ENCODE measurements around the gene ULBP2.
"Not testable (repeated sequence)": the region's sequence is repeated elsewhere in the genome, so short reads cannot be mapped to it uniquely, and the experiment has no call there.

The ULBP2 gene

DNA sequence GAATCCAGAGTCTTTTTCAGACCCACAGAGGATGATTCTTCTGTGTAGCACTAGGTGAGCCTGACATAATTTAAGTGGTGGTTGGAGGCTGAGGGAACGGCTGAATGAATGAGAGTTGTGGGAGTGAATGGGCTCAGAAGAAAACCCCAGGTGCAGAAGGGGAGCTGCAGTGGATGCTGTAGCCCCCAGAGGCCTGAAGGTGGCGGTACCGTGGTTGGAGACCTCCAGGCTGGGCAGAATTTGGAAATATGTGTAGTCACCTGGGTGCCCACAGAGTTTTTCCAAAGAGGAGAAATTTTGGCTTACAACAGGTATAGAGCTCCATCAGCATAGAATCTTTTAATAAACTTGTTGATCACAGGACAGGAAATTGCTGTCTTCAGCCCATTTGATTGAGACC, 12.4 kb upstream of the ULBP2 start:
- peak; percentile 17 to 22 for DNase-seq

DNA sequence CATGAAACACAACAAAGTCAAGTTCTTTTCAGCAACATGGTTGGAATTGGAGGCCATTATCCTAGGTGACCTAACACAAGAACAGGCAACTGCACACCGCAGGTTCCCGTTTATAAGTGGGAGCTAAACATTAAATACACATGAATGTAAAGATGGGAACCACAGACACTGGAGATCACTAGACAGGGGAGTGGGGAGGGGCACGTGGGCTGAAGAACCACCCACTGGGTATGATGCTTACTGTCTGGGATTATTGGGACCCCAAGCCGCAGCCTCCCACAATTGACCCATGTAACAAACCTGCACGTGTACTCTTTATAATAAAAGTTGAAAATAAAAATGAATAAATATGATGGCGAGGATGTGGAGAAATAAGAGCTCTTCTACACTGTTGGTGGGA, 10.3 kb upstream of the ULBP2 start:
- DNase-seq, result no peak

DNA sequence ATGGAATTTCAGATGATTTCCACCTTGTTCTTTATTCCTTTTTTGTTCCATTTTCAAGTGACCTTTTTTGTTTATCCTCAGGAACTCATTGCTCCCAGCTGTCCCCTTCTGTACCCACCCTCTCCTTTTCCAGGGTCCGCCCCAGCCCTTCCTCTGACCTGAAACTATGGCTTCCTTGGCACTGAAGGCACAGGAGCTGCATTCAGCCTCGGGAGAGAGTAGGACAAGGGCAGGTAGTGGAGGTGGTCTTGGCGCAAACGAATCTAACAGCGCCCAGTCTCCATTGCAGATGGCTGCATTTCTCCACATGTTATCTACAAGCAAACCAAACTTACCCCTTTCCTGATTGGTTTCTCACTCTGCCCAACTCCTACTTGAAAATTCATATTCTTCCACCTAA, 8.8 kb upstream of the ULBP2 start:
- no peak for DNase-seq

DNA sequence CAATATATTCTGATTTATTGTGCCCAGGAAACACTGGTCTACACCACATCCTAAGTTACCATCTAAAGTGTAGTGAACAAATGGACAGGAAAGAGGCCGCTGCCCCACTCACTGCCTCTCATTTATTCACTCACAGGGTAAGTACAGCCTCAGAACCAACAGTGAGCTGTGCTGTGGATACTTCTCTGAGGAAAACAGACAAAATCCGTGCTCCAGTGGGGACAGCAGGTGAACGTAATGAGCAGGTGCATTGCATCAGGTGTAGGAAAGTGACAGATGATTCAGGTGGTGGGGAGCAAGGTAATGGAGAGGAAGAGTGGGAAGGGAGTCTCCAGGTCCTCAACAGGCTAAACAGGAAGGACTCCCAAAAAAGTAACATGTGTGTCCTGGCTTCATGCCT, 8.4 kb upstream of the ULBP2 start:
- no peak for DNase-seq

DNA sequence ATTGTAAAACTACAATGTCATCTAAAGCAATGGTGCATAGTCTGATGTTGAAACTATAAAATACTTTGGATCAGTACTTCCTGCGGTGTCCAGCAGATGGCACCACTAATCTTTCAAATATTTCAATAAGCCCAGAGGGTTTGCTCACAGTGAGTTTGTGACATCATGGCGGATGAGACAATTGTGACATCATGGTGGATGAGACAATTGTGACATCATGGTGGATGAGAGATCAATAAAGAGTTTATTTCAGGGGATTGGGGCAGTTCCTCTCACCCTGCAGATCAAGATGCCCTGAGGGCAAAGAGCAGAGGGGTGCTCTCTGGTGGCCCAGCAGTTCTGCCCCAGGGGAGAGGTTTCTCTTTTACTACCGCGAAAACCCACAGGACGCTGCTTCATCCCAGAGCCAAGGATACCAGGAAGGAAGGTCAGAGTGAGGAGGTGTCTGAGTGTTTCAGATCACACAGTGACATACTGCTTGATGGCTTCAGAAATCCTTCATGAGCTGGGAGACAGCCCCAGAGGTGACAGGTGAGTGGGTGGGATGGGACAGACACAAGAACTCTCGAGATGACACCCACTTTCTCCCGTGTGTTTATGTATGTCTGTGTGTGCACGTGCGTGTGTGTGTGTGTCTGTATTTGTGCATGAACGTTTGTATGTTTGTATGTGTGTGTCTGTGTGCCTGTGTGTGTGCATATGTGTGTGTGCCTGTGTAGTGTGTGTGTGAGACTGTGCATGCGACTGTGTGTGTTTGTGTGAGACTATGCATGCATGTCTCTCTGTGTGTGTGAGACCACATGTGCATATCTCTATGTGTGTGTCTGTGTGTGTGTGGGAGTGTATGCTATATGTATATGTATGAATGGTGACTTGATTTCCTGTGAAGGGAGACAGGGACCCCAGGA, 7.3 kb upstream of the ULBP2 start:
- DNase-seq, result peak; percentile 72 to 75

DNA sequence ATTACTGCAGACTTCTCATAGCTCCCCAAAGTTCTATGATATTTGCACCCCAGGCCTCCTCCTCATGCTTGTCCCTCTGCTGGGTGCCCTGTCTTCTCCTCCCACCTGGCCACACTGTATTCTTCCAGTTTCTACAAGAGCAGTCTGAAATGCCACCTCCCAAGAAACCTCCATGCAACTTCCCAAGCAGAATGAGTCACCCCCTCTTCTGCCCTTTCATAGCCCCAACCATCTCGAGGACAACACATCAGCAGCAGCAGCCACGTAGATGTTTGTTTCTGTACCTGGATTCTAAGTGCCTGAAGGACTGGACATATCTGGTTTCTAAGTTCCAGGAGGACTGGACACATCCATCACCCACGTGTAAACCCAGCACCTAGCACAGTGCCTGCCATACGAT, 6.6 kb upstream of the ULBP2 start:
- DNase-seq, result no peak

DNA sequence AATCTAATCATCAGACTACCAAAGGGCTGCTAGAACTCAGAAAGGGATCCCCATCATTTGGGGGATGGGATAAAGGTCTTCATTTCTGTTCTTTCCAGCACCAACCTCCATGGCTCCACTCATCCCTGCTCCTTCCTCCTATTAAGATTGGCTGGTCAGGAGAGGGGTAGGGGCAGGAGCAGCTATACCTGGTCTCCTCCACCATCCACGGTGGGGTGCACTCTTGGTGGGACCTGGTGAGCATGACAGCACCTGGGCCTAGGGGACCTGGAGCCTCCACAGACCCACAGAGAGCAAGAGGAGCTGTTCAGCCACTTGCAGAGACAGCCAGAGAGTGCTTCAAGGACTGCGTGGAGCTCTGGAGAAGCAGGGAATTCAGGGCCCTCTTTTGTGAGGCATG, 6.1 kb upstream of the ULBP2 start:
- DNase-seq, result no peak

DNA sequence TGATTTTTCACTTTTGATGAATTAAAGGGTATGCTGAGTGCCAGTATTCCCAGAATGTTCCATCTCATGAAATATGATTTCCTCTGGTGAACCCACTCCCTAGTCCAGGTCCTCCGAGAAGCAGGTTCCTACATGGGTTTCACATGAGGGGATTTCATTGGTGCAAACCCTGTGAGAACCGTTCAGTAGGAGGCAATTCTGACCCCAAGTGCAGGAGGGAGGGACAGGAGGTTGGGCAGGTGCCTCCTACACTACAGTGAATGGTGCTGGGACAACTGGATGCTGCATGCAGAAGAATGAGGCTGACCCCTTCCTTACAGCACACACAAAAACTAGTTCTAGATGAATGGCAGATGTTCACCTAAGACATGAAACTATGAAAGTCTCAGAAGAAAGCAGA, 5.1 kb upstream of the ULBP2 start:
- DNase-seq, result no peak

DNA sequence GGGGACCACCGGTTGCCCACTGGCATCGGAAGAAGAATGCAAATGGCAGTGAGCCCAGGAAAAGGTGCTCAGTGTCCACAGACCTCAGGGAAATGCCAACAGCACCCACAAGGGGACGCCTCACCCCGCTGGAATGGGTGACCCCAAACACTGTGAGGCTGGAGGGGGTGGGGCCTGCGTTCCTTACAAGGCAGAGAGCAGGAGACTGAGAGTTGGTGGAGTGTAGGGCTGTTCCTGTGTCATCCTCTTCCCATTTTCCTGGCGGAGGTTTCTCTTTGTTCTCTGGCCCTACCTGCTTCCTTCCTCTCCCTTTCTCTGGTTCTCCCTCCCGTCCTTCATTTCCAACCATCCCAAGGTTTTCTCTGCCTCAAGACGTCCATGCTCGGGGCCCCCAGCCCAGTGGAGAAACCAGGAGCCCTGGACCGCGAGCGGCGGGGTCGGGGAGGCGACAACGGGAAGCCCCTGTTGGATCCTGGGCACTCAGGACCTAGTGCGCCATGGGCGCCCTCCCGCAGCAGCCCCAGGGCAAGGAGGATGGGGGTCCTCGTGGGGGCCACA, 3.7 kb upstream of the ULBP2 start:
- not testable (repeated sequence) for DNase-seq

DNA sequence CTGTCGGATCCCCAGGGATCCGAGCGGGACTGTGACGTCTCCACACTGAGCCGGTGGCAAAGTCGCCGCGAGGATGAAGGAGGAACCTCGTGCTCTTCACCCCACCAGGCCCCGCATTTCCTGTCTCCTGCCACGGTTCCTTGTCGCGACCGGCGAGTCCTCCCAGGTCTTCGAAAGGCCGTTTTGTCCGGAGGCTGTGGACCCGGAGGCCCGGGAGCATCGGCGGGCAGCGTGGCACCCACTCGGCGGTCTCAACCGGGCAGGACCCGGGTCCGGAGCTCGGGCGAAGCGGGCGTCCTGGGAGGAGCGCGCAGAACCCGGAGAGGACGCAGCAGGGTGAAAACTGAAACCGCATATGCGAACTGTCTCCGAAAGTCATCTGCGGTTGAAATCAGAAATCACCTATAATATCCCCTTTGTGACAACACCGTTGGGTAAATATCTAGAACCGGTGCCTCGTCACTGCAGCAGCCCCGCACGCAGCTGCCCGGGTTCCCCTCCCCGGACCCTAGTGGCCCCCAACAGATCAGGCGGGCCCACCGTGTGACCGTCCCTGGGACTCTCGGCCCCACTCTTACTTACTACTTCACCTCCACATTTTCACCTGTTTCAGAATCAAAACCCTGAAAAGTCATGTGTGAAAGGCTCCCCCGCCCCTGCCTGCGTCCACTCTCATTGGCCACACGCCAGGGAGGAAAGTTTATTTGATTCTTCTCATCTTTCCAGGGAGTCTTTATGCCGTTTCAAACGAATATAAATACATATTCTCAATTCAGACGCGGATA, 3.1 kb upstream of the ULBP2 start:
- peak in 1 of 2 experiments; percentile 13 for DNase-seq

DNA sequence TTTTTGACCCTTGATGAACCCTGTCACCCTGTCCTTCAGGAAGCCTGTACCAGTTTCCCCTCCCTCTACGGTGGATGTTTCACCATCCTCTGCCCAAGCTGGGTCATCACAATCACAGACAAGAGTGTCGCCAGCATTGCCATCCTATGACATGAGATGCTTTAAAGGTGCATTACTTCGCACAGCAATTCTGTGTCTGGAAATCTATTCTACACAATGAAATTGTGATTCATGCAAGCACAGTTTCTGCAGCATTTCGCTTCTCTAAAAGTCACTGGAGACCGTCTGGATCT, 2.5 kb upstream of the ULBP2 start:
- no peak for DNase-seq

DNA sequence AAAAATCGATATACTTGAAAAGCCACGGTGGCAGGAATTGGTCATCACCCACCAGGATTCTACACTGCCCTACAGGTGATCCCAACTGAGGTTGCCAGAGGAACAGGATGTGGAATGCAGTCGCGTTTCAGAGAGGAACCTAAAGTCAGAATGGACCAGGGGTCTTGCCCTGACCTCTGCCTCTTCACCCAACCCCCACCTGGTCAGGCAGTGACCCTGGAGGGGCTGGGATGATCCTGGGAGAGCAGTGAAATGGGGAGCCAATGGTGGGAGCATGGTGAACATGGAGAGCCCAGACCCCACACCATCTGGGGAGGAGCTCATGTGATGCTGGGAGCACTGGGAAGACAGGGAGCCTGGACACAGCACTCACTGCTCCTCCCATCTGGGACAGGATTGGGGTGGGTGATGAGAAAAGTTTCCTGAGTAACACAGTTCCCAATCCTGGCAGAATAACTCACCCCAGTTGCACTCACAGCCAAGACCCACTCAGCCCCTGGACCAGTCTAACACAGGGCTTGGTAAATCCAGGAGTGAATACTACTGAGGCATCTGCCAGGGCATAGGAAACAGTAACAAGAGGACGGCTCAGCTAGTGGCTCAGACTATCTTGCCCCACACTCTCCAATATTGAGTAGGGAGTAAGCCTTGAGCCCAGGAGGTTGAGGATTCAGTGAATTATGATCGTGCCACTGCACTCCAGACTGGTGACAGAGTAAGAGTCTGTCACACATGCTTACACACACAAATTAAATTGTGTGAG, 1.7 kb upstream of the ULBP2 start:
- no peak for DNase-seq

DNA sequence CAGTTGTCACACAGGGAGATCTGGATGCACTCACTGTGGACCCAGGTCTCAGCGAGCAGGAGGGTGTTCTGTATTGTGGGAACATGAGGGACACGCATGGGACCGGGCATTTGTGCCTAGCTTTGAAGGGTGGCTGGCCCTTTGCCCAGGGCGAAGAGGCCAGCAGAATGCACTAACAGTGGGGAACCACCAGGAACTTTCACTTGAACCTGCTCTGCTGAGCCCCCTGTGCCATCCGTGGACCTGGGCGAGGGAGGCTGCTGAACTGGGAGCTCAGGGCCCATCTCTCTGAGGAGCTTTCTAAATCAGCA, 1.2 kb upstream of the ULBP2 start:
- no peak for DNase-seq

DNA sequence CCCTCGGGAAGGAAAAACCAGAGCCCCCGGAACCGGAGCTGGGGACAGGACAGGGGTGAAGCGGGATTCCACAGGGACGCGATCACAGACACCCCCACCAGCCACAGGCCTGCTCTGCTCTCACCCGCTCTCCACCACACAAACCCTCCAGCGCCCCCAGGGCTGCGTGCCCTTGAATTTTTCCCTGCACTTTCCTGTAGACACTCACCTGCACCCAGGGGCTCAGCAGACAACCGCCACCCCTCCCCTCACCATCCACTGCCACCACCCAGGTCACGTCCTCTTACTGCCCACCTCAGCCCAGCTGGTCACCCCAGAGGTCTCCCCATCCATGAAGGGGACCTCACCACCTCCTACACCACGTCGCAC, 631 bp downstream of the ULBP2 start:
- no peak for DNase-seq

DNA sequence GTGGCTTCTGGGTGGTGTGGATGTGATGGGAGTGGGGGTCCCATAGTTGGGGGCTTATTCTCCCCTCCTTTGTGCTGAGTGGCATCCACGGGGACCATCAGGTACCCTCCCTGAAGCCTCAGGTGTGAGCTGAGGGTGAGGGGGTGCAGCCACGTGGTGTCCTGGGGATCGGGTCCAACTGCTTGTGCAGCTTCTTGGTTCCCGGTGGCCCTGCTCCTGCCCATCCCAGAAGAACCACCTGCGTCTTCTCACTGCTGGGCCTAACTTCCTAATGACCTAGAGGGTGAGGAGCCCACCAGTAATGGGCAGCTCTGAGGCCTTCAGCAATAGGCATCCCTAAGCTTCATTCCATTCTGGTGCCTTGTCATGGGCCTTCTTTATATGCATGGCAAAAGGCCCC, 1.5 kb downstream of the ULBP2 start:
- not testable (repeated sequence) for DNase-seq

DNA sequence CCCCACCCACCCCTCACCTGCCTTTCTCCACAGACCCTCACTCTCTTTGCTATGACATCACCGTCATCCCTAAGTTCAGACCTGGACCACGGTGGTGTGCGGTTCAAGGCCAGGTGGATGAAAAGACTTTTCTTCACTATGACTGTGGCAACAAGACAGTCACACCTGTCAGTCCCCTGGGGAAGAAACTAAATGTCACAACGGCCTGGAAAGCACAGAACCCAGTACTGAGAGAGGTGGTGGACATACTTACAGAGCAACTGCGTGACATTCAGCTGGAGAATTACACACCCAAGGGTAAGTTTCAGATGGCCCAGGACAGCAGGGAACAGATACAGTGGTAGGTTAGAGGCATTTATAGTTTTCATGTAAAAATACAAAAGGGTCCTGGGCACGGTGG, 3.5 kb downstream of the ULBP2 start:
- DNase-seq, result not testable (repeated sequence)

DNA sequence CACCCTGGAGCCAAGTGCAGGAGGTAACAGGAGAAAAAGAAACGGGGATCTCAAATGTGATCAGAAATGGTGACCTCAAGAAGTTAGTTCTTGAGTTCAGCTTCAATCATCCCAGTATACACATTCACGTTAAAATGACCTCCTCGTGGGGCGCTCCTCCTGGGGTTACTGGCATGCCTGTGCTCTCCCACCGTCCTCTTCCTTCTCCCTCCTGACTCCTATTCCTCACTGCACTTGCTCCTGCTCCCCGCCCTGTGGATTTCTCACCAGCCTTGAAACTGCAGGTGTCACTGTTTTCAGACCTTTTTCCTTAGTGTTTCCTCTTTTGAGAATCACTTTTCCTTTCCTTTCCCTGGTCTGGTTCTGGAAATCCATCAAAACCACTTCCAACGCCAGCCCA, 4.8 kb downstream of the ULBP2 start:
- not testable (repeated sequence) for DNase-seq

DNA sequence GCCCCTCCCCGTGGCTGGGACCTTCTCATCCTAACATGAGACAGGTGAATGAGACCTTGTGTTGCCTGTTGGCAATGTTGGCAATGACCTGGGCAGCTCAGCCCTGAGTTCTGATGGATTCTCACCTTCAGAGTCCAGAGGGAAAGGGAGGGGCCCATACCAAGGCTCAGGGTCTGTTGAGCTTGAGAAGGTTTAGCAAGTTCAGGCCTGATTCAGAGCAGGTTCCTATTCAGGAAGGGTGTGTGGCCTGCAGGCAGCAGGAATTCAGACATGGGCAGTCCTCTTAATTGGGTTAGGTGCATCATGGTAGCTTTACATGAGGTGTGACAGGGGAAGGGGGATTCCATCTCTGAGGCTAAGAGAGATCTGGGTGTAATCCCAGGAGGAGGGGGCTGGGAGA, 5.7 kb downstream of the ULBP2 start:
- DNase-seq, result not testable (repeated sequence)

DNA sequence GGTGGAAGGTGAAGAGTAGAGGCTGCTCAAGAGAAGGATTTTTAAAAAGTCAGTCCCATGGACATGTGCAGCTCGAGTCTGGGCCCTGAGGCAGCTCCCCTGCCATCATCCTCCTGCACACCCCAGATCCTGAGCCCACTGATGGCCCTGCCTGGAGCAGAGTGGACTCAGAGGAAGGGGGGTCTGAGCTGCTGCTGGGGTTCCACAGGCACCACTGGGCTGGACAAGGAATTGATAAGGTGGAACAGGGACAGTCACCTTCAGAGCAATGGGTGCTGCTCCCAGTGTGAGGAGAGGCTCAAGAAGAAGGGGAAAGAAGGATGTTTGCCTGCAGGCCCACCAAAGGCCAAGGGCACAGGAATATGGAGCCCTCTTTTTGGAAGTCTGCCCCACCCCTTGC, 6.2 kb downstream of the ULBP2 start:
- DNase-seq, result no peak

DNA sequence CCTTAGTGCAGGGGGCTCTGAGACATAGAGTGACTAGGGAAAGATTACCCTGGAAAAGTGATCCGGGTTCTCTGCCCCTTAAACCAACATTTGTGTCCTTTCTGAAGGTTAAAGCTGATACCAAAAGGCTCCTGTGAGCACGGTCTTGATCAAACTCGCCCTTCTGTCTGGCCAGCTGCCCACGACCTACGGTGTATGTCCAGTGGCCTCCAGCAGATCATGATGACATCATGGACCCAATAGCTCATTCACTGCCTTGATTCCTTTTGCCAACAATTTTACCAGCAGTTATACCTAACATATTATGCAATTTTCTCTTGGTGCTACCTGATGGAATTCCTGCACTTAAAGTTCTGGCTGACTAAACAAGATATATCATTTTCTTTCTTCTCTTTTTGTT, 6.8 kb downstream of the ULBP2 start:
- no peak for DNase-seq

DNA sequence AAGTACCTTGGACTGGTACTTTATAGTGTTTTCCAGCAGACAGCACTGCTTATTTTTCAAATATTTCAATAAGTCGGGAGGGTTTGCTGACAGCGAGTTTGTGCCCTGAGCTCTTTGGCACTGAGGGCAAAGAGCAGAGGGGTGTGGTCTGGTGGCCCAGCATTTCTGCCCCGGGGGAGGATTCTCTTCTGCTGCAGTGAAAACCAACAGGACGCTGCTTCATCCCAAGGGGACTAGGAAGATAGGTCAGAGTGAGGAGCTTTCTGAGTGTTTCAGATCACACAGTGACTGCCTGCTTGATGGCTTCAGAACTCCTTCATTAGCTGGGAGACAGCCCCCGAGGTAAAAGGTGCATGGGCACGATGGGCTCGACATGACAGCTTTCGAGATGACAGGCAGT, 8.6 kb downstream of the ULBP2 start:
- DNase-seq, result no peak

DNA sequence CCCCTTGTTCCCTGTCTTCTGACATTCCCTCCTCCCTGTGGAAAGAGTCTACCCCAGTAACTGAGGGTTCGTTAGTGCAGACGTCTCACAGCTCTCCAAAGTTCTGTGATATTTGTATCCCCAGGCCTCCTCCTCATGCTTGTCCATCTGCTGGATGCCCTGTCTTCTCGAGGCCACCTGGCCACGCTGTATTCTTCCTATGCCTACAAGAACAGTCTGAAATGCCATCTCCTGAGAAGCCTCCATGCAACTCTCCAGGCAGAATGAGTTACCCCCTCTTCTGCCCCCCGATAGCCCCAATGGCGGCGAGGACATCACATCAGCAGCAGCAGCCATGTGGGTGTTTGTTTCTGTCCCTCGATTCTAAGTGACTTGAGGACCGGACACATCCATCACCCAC, 9.3 kb downstream of the ULBP2 start:
- no peak for DNase-seq

DNA sequence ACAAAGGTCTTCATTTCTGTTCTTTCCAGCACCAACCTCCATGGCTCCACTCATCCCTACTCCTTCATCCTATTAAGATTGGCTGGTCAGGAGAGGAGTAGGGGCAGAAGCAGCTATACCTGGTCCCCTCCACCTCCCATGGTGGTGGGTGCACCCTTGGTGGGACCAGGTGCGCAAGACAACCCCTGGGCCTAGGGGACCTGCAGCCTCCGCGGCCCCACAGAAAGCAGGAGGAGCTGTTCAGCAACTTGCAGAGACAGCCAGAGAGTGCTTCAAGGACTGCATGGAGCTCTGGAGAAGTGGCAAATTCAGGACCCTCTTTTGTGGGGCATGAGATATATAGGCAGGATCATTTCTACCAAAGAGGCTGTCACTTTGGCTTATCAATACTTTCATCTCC, 9.8 kb downstream of the ULBP2 start:
- DNase-seq, result no peak

DNA sequence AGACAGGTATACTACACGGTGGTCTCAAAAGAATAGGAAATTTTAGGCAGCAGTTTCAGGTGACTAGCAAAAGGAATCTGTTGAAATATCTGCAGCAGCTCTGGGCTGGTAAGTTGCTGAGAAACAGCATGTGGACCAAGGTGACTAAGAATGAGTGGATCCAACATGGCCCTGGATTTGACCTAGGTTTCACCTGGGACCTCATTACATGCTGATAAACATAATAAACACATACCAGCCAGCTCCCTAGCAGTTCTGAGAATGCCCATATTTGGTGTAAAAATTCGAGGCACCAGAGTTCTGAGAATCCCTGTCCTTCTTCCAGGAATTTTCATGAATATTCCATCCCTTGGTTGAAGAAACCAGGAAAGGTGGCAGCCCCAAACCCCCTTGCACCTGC, 11.6 kb downstream of the ULBP2 start:
- not testable (repeated sequence) for DNase-seq

All from Kasumi-1 (cell line).